Lower lobe of right lung (tissue), 2 donors: ENCODE results near the gene ZNF385C. TPM values are rescaled to one million over a fixed set of nuclear protein-coding genes. Genes with fewer than 3 reads are reported as not detected.

Source experiments
- ATAC-seq, 2 donors: fragments of 200-7000 bp; cut with Tn5 transposase; one replicate each; pipeline ENCODE4 v1.9.1; 2020 to 2022; ENCODE audit warnings: mild to moderate bottlenecking in 2 of 2, moderate library complexity in 2 of 2
- DNase-seq: peaks from one replicate; pipeline ENCODE4 v3.0.0-alpha.2; 2020
- H3K27ac ChIP-seq: fragments of 200-600 bp; one replicate; pipeline ENCODE4 v1.8.0; 2022
- H3K27me3 ChIP-seq: fragments of 200-600 bp; one replicate; pipeline ENCODE4 v1.8.0; 2022; ENCODE audit warnings: low read depth
- H3K36me3 ChIP-seq: fragments of 200-600 bp; one replicate; pipeline ENCODE4 v1.8.0; 2022; ENCODE audit warnings: mild to moderate bottlenecking
- H3K4me1 ChIP-seq: fragments of 200-600 bp; one replicate; pipeline ENCODE4 v1.8.0; 2022
- H3K4me3 ChIP-seq: fragments of 200-600 bp; one replicate; pipeline ENCODE4 v1.8.0; 2022; ENCODE audit warnings: mild to moderate bottlenecking
- H3K9me3 ChIP-seq: fragments of 200-600 bp; one replicate; pipeline ENCODE4 v1.8.0; 2022
- intact Hi-C: fragments of 100-400 bp; cut with DNase I; formaldehyde crosslinking; loops from one replicate; pipeline ENCODE4 v1.11.0; 2022
- total RNA-seq: library from RNA; stranded (reverse); fragmentation: NEBNext Ultra II Directional; extraction: Animal tissue kit (Norgen Biotek cat#: 25700); gene quantifications from one replicate; pipeline ENCODE4 v1.2.1, GENCODE V29; 2021
- TF ChIP-seq, protein P1 (sequence below): fragments of 200-600 bp; IDR thresholded peaks from one replicate; pipeline ENCODE4 v1.8.0; 2022; ENCODE audit warnings: antibody characterized with exemption, mild to moderate bottlenecking
- donor health status: DM: no; HTN: yes; CAD: no; lungs with severe emphysema.

Gene ZNF385C
- total RNA-seq, 1 donor from 2014 or later: 1.2 TPM

GRCh38 chr17:41996855-41997164 lies 101.5 kb downstream of the ZNF385C start:
- Histone ChIP-seq H3K4me1 (no peaks in the 10 kb centered on the region), H3K27ac (no peak overlapping the region), H3K36me3 (peaks cover 98% of the 10 kb centered on the region), H3K27me3 (no peaks in the 10 kb centered on the region), H3K4me3 (no peak overlapping the region), H3K9me3 (no peaks in the 10 kb centered on the region)
- DNase-seq: no peak
- no peak for ATAC-seq
- intact Hi-C loops: no loop called here
- TF ChIP-seq, protein P1, sequence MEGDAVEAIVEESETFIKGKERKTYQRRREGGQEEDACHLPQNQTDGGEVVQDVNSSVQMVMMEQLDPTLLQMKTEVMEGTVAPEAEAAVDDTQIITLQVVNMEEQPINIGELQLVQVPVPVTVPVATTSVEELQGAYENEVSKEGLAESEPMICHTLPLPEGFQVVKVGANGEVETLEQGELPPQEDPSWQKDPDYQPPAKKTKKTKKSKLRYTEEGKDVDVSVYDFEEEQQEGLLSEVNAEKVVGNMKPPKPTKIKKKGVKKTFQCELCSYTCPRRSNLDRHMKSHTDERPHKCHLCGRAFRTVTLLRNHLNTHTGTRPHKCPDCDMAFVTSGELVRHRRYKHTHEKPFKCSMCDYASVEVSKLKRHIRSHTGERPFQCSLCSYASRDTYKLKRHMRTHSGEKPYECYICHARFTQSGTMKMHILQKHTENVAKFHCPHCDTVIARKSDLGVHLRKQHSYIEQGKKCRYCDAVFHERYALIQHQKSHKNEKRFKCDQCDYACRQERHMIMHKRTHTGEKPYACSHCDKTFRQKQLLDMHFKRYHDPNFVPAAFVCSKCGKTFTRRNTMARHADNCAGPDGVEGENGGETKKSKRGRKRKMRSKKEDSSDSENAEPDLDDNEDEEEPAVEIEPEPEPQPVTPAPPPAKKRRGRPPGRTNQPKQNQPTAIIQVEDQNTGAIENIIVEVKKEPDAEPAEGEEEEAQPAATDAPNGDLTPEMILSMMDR: no peak

- Histone ChIP-seq H3K9me3 (no peaks in the 10 kb centered on the region), H3K4me1 (no peaks in the 10 kb centered on the region), H3K27ac (no peak overlapping the region), H3K36me3 (peaks cover 100% of the 10 kb centered on the region), H3K27me3 (no peaks in the 10 kb centered on the region), H3K4me3 (no peak overlapping the region)
- TF ChIP-seq, protein P1: no peak
- no peak for DNase-seq
- intact Hi-C loops: no loop called here
- no peak for ATAC-seq
These were observed 105.7 kb downstream of the ZNF385C start for GRCh38 chr17:41992576-41992975.

GRCh38 chr17:41989702-41990419 lies 108.4 kb downstream of the ZNF385C start:
- DNase-seq (no peak), ATAC-seq (no peak)
- Histone ChIP-seq H3K4me3 (no peak overlapping the region), H3K36me3 (peaks cover 100% of the 10 kb centered on the region), H3K9me3 (no peaks in the 10 kb centered on the region), H3K4me1 (no peaks in the 10 kb centered on the region), H3K27ac (no peak overlapping the region), H3K27me3 (no peaks in the 10 kb centered on the region)
- TF ChIP-seq, protein P1: no peak
- intact Hi-C loops: no loop called here

GRCh38 chr17:41988418-41988817 lies 109.9 kb downstream of the ZNF385C start:
- DNase-seq (no peak), ATAC-seq (no peak)
- no peaks in the 10 kb centered on the region for H3K9me3 ChIP-seq
- H3K36me3 ChIP-seq: peaks cover 100% of the 10 kb centered on the region
- intact Hi-C loops: no loop called here
- H3K27me3 ChIP-seq: no peaks in the 10 kb centered on the region
- no peak overlapping the region for H3K4me3 ChIP-seq
- H3K4me1 ChIP-seq: no peaks in the 10 kb centered on the region
- H3K27ac ChIP-seq: no peak overlapping the region
- TF ChIP-seq, protein P1: no peak

- Histone ChIP-seq H3K27ac (no peak overlapping the region), H3K9me3 (no peaks in the 10 kb centered on the region), H3K27me3 (no peaks in the 10 kb centered on the region), H3K4me3 (no peak overlapping the region), H3K36me3 (peaks cover 100% of the 10 kb centered on the region), H3K4me1 (no peaks in the 10 kb centered on the region)
- intact Hi-C loops: no loop called here
- TF ChIP-seq, protein P1: no peak
- no peak for DNase-seq
- ATAC-seq: no peak
These were observed 110.6 kb downstream of the ZNF385C start for GRCh38 chr17:41987642-41988041.
